ENCODE results near the gene ERMP1. TPM values are rescaled to one million over a fixed set of nuclear protein-coding genes. Genes with fewer than 3 reads are reported as not detected.

ERMP1 gene
- total and polyA plus RNA-seq, 2 of the 8 experiments (the other 6 are each of a cell fraction or from before 2014, with no cell fraction given), result 12.8 to 16.7 TPM

- no peaks in the 10 kb centered on the region for H3K23me2 ChIP-seq (ENCODE audit: low read depth, low read length)
- H4K5ac ChIP-seq (ENCODE audit: insufficient read length, low read depth, low read length), result no peak overlapping the region
- H3K4ac ChIP-seq (replicated peaks; ENCODE audit: insufficient read length, low read depth, low read length), result no peak overlapping the region
- no peak overlapping the region for H4K8ac ChIP-seq (ENCODE audit: extremely low read depth, insufficient read depth, low read length)
- no peak overlapping the region for H3K9ac ChIP-seq (replicated peaks in 1 of 4; ENCODE audit: extremely low read depth in 1 of 4, low read depth in 3 of 4, low read length in 3 of 4)
- no peak overlapping the region for H2BK20ac ChIP-seq (ENCODE audit: low read length)
- no peak overlapping the region for H2AFZ ChIP-seq (ENCODE audit: low read length)
- H3K4me2 ChIP-seq (ENCODE audit: insufficient read depth in 1 of 2, low read depth in 2 of 2, low read length in 2 of 2), result no peak overlapping the region
- ChIA-PET CTCF (ENCODE audit: partially characterized antibody) (interaction anchor here (0.6 to 1.7 kb wide), 5 partner anchors 30 to 791 kb away, joined by 3 to 4 read pairs (median 3); no protein-coding TSS in a partner anchor), POLR2A (ENCODE audit: partially characterized antibody) (no interaction called here)
- 95% methylated on average over 1 of the region's 1 CpG; no CpG with 5 or more reads in 1 of the 2 experiments for WGBS, 2 experiments (ENCODE audit: extremely low coverage in 1 of 2, insufficient coverage in 1 of 2, insufficient read length in 1 of 2, insufficient replicate concordance in 2 of 2, low coverage in 1 of 2, low lambda C conversion rate in 2 of 2, missing lambda C conversion rate in 1 of 2)
- no peaks in the 10 kb centered on the region for H3K27me3 ChIP-seq (replicated peaks in 1 of 4; ENCODE audit: control insufficient read depth in 3 of 4, extremely low read depth in 1 of 4, insufficient read depth in 3 of 4, low read length in 3 of 4)
- H3K4me3 ChIP-seq (ENCODE audit: extremely low read depth in 1 of 4, insufficient read depth in 2 of 4, low read depth in 3 of 4, low read length in 4 of 4), result no peak overlapping the region
- no peak overlapping the region for H2AK5ac ChIP-seq (ENCODE audit: low read depth, low read length)
- no peak overlapping the region for H3K23ac ChIP-seq (ENCODE audit: insufficient read length)
- H2BK15ac ChIP-seq (ENCODE audit: low read length), result no peak overlapping the region
- H4K91ac ChIP-seq (replicated peaks; ENCODE audit: insufficient read length, low read length), result no peak overlapping the region
- no peaks in the 10 kb centered on the region for H3K4me1 ChIP-seq (replicated peaks in 1 of 4; ENCODE audit: control insufficient read depth in 3 of 4, insufficient read depth in 4 of 4, low read length in 3 of 4)
- no peak overlapping the region for H2BK12ac ChIP-seq (ENCODE audit: low read depth, low read length)
- no peak overlapping the region for H3K27ac ChIP-seq (ENCODE audit: low read depth, low read length)
- H3K14ac ChIP-seq (ENCODE audit: insufficient read length), result no peak overlapping the region
- no peak for DNase-seq (ENCODE audit: low read depth in 1 of 2, low spot score in 2 of 2)
- no peak for FAIRE-seq
- no peak overlapping the region for H2BK5ac ChIP-seq (ENCODE audit: low read depth, low read length)
- H3K18ac ChIP-seq (ENCODE audit: extremely low read depth, low read length), result no peak overlapping the region
- no peaks in the 10 kb centered on the region for H3K79me1 ChIP-seq (ENCODE audit: low read depth, low read length)
- H4K20me1 ChIP-seq (replicated peaks in 1 of 2; ENCODE audit: control insufficient read depth in 1 of 2, insufficient read depth in 2 of 2, low read length in 2 of 2), result no peaks in the 10 kb centered on the region
- no peaks in the 10 kb centered on the region for H3K79me2 ChIP-seq (ENCODE audit: control insufficient read depth in 1 of 2, insufficient read depth in 2 of 2, low read length in 2 of 2)
- H3K36me3 ChIP-seq (ENCODE audit: control insufficient read depth in 2 of 4, insufficient read depth in 4 of 4, low read length in 3 of 4), result peaks cover 0 to 3% (median 0%) of the 10 kb centered on the region in 4 experiments; a peak in 2 of 8 replicates
- no peaks in the 10 kb centered on the region for H3K9me3 ChIP-seq (ENCODE audit: insufficient read depth in 2 of 2, low read depth in 1 of 2, low read length in 1 of 2)
- H3K56ac ChIP-seq (replicated peaks; ENCODE audit: insufficient read length, low read depth, low read length), result no peak overlapping the region
- H2BK120ac ChIP-seq (replicated peaks; ENCODE audit: low read depth, low read length), result no peak overlapping the region
- TF ChIP-seq NRF1 (IDR thresholded peaks at IDR 0.05; ENCODE audit: low read depth, low read length) (no peak), TAF1 (IDR thresholded peaks at IDR 0.05; ENCODE audit: low read depth, low read length) (no peak), RXRA (IDR thresholded peaks at IDR 0.05; ENCODE audit: insufficient read depth, low read depth, low read length) (no peak), KDM1A (IDR thresholded peaks at IDR 0.05; ENCODE audit: borderline replicate concordance, low read length) (no peak), POLR2AphosphoS5 (IDR thresholded peaks at IDR 0.05; ENCODE audit: low read depth, low read length) (no peak), TEAD4 (IDR thresholded peaks at IDR 0.05; ENCODE audit: low read depth, low read length) (no peak), CTCF (IDR thresholded peaks at IDR 0.05; ENCODE audit: control extremely low read depth in 1 of 3, insufficient read depth in 1 of 3, low read depth in 1 of 3, low read length in 3 of 3) (no peak), EZH2 (IDR thresholded peaks at IDR 0.05; ENCODE audit: low read depth, low read length, severe bottlenecking) (no peak), TCF12 (IDR thresholded peaks at IDR 0.05; ENCODE audit: low read depth, low read length) (no peak), CBX5 (IDR thresholded peaks at IDR 0.05; ENCODE audit: low read depth, low read length) (no peak), JUN (IDR thresholded peaks at IDR 0.05; ENCODE audit: low read depth, low read length) (no peak), E2F6 (IDR thresholded peaks at IDR 0.05) (no peak)
These were observed 39.1 kb downstream of the ERMP1 start for GRCh38 chr9:5793812-5794211.

Measured in H1 (cell line).